Right atrium auricular region (tissue), 2 donors: ENCODE data around the gene RGS6. TPM values are rescaled to one million over a fixed set of nuclear protein-coding genes. Genes with fewer than 3 reads are reported as not detected.

Experiments
- DNase-seq: peaks from one replicate; pipeline ENCODE4 v3.0.0-alpha.2; 2019; ENCODE audit warnings: low spot score
- H3K27ac ChIP-seq, 2 donors: fragments of 200-600 bp; sonication (generic); 1 replicate in 1 of 2; 2 replicates in 1 of 2; pipeline ENCODE4 v1.5.1; 2016 to 2019
- H3K27me3 ChIP-seq, 2 donors: fragments of 200-600 bp; sonication (generic); one replicate each; pipeline versions ENCODE4 v1.5.1 to v1.6.0; 2017 to 2019
- H3K36me3 ChIP-seq: fragments of 200-600 bp; sonication (generic); one replicate; pipeline ENCODE4 v1.5.1; 2016
- H3K4me1 ChIP-seq, 2 donors: fragments of 200-600 bp; sonication (generic); one replicate each; pipeline versions ENCODE4 v1.5.1 to v1.6.0; 2017 to 2019
- H3K4me3 ChIP-seq, 2 donors: fragments of 200-600 bp; sonication (generic); 1 replicate in 1 of 2; 2 replicates in 1 of 2; pipeline ENCODE4 v1.5.1; 2017 to 2019; ENCODE audit warnings: mild to moderate bottlenecking in 1 of 2, moderate library complexity in 1 of 2
- H3K9me3 ChIP-seq, 2 donors: fragments of 200-600 bp; sonication (generic); one replicate each; pipeline ENCODE4 v1.5.1; 2019
- total RNA-seq, 2 donors: library from RNA; depleted of rRNA; stranded (reverse); fragments of >200 nt; gene quantifications; one replicate each; pipeline ENCODE4 v1.1.0, GENCODE V29; 2016
- TF ChIP-seq, protein P1 (sequence below), 2 donors: fragments of 200-600 bp; sonication (generic); IDR thresholded peaks; one replicate each; pipeline ENCODE4 v1.5.1; 2019; ENCODE audit warnings: antibody characterized with exemption in 2 of 2

RGS6 gene
- total RNA-seq, 2 donors from 2014 or later: 12.1 to 13.1 TPM

- no peak for DNase-seq
- no peaks in the 10 kb centered on the region for H3K36me3 ChIP-seq
- TF ChIP-seq, protein P1, sequence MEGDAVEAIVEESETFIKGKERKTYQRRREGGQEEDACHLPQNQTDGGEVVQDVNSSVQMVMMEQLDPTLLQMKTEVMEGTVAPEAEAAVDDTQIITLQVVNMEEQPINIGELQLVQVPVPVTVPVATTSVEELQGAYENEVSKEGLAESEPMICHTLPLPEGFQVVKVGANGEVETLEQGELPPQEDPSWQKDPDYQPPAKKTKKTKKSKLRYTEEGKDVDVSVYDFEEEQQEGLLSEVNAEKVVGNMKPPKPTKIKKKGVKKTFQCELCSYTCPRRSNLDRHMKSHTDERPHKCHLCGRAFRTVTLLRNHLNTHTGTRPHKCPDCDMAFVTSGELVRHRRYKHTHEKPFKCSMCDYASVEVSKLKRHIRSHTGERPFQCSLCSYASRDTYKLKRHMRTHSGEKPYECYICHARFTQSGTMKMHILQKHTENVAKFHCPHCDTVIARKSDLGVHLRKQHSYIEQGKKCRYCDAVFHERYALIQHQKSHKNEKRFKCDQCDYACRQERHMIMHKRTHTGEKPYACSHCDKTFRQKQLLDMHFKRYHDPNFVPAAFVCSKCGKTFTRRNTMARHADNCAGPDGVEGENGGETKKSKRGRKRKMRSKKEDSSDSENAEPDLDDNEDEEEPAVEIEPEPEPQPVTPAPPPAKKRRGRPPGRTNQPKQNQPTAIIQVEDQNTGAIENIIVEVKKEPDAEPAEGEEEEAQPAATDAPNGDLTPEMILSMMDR (IDR thresholded peaks at IDR 0.05): no peak
- H3K27ac ChIP-seq: no peak overlapping the region
- no peaks in the 10 kb centered on the region for H3K9me3 ChIP-seq
- H3K4me1 ChIP-seq: no peaks in the 10 kb centered on the region
- H3K27me3 ChIP-seq: no peaks in the 10 kb centered on the region
- no peak overlapping the region for H3K4me3 ChIP-seq
Measured at GRCh38 chr14:72013721-72014345, 81.6 kb downstream of the RGS6 start.

GRCh38 chr14:72014486-72014885 is 82.3 kb downstream of the RGS6 start:
- Histone ChIP-seq H3K4me3 (no peak overlapping the region), H3K27me3 (no peaks in the 10 kb centered on the region), H3K9me3 (no peaks in the 10 kb centered on the region), H3K27ac (no peak overlapping the region), H3K4me1 (no peaks in the 10 kb centered on the region), H3K36me3 (no peaks in the 10 kb centered on the region)
- TF ChIP-seq, protein P1 (IDR thresholded peaks at IDR 0.05): no peak
- DNase-seq: no peak

GRCh38 chr14:72017290-72017689 is 85.1 kb downstream of the RGS6 start:
- Histone ChIP-seq H3K27ac (no peak overlapping the region), H3K27me3 (no peaks in the 10 kb centered on the region), H3K36me3 (no peaks in the 10 kb centered on the region), H3K4me3 (no peak overlapping the region), H3K4me1 (no peaks in the 10 kb centered on the region), H3K9me3 (no peaks in the 10 kb centered on the region)
- no peak for DNase-seq
- TF ChIP-seq, protein P1 (IDR thresholded peaks at IDR 0.05): no peak

DNA sequence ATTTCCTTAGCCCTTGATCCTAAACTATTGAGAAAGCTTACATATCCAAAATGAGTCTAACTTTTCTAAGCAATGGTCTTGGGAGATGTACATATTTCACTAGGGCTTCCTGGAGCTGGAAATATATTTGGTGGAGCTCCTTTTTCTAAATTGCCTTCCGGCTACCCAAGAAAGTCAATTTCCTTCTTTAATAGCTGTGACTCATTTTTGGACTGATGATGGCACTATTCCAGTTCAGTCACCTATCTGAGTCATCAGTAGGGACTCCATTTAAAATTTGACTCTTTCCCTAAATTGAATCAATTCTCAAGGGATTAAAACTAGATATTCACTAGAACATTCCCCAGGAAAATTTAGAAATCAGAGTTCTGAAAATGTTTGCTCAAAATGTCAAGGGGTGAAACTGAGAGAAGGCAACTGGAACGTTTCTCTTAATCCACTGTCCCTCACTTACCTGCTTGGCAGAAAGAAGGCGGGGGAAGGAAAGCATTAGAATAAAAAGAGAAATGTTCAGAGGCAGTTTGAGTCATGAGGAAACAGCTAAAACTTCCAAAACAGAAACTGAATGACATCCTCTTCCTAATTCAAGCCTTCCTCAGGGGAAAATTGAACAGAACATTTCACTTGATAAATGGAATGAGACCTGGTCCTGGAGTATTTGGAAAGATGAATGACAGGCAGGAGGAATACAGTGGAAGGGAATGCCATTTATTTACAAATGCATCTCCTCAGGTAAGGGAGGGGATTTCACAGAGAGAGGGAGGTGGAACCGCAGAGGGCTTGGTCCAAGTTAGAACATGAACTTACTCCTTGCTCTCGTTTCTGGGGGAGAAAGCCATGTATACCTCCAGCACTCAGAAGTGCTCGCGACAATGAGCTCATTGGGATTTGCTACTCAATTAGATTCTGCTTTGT is 91.2 kb downstream of the RGS6 start:
- Histone ChIP-seq H3K27me3 (no peaks in the 10 kb centered on the region), H3K9me3 (no peaks in the 10 kb centered on the region), H3K36me3 (no peaks in the 10 kb centered on the region), H3K4me3 (no peak overlapping the region), H3K27ac (no peak overlapping the region), H3K4me1 (peaks cover 0 to 5% of the 10 kb centered on the region in 2 donors)
- DNase-seq: no peak
- TF ChIP-seq, protein P1 (IDR thresholded peaks at IDR 0.05): no peak

DNA sequence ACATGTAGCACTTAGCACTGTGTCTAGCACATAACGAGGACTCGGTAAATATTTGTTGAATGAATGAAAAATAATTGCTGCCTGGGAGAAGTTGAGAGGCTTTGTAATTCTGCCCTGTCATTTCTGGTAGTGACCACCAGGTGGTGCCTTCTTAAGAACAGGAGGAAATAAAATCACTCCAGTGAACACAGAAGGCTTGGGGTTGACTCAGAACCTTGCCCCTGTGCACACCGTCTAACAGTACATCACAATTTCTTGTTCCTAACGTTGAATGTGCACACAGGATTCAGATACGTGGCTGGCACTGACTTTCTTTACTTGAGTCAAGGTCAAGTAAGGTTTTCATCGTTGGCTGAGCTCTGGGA is 91.8 kb downstream of the RGS6 start:
- no peaks in the 10 kb centered on the region for H3K27me3 ChIP-seq
- no peak overlapping the region for H3K27ac ChIP-seq
- no peak overlapping the region for H3K4me3 ChIP-seq
- TF ChIP-seq, protein P1 (IDR thresholded peaks at IDR 0.05): peak; percentile 57 to 70
- no peak for DNase-seq
- H3K4me1 ChIP-seq: peaks cover 0 to 5% of the 10 kb centered on the region in 2 donors
- no peaks in the 10 kb centered on the region for H3K36me3 ChIP-seq
- no peaks in the 10 kb centered on the region for H3K9me3 ChIP-seq
